Psoas muscle (tissue), 8 donors: ENCODE data around the gene FBXW7. TPM values are rescaled to one million over a fixed set of nuclear protein-coding genes. Genes with fewer than 3 reads are reported as not detected.

Source experiments
- ATAC-seq, 4 donors: fragments of 200-7000 bp; cut with Tn5 transposase; one replicate each; pipeline ENCODE4 v1.9.1; 2020; ENCODE audit warnings: moderate library complexity in 3 of 4, mild to moderate bottlenecking in 2 of 4
- DNase-seq, 2 donors: peaks; one replicate each; pipeline ENCODE4 v3.0.0-alpha.2; 2020
- H3K27ac ChIP-seq: fragments of 200-600 bp; one replicate; pipeline ENCODE4 v1.8.0; 2022
- H3K27me3 ChIP-seq, 3 donors: fragments of 200-600 bp in 1 of 3; one replicate each; pipeline versions ENCODE4 v1.6.1 to v1.8.0; 2013 to 2022; ENCODE audit warnings: low read length in 2 of 3, mild to moderate bottlenecking in 2 of 3, moderate library complexity in 1 of 3; ENCODE audit not compliant: insufficient read depth in 3 of 3
- H3K36me3 ChIP-seq, 2 donors: fragments of 200-600 bp in 1 of 2; one replicate each; pipeline versions ENCODE4 v1.6.1 to v1.8.0; 2013 to 2022; ENCODE audit warnings: low read depth in 1 of 2, mild to moderate bottlenecking in 1 of 2, moderate library complexity in 1 of 2; ENCODE audit not compliant: insufficient read depth in 1 of 2
- H3K4me1 ChIP-seq: fragments of 200-600 bp; one replicate; pipeline ENCODE4 v1.8.0; 2022
- H3K4me3 ChIP-seq: fragments of 200-600 bp; one replicate; pipeline ENCODE4 v1.8.0; 2022; ENCODE audit warnings: mild to moderate bottlenecking
- H3K9me3 ChIP-seq: fragments of 200-600 bp; one replicate; pipeline ENCODE4 v1.8.0; 2022
- WGBS, 3 donors: extraction: QIAGEN DNeasy Blood & Tissue Kit; methylation state at CpG; one replicate each; pipeline versions ENCODE4 v1.1.6 to v1.1.7; 2013; 5-methylcytosine and 5-hydroxymethylcytosine counted together
- intact Hi-C, 2 donors: fragments of 100-400 bp; cut with DNase I; formaldehyde crosslinking; loops; one replicate each; pipeline versions ENCODE4 v1.11.0 to v1.14.2; 2022
- polyA plus RNA-seq, 3 donors: library from polyadenylated mRNA; stranded (reverse); fragments of 200-250 nt; gene quantifications; one replicate each; pipeline ENCODE4 v1.2.3, GENCODE V29; 2013
- total RNA-seq, 4 donors: library from RNA; stranded (reverse); fragmentation: NEBNext Ultra II Directional in 2 of 4; extraction: Animal tissue kit (Norgen Biotek cat#: 25700) in 2 of 4; gene quantifications; one replicate each; pipeline versions ENCODE4 v1.2.1 to v1.2.4, GENCODE V29; 2021 to 2023
- TF ChIP-seq, protein P1 (sequence below): fragments of 200-600 bp; IDR thresholded peaks from one replicate; pipeline ENCODE4 v1.8.0; 2022; ENCODE audit warnings: antibody characterized with exemption
- donor health status: healthy with polysubstance abuse.
- donor health status: DM: no; HTN: no; CAD: no; lungs with moderate emphysema.
- donor health status: Bipolar disorder and iron deficiency.
- donor health status: healthy.
- donor health status: DM: yes; HTN: yes; CAD: no.
- donor health status: DM: no; HTN: no; CAD: no.
- donor health status: DM: no; HTN: no; CAD: no.
- donor health status: DM: yes; HTN: yes; CAD: no.

FBXW7 gene
- total and polyA plus RNA-seq, 7 donors, result 9.8 to 41.1 (median 28.7) TPM

DNA sequence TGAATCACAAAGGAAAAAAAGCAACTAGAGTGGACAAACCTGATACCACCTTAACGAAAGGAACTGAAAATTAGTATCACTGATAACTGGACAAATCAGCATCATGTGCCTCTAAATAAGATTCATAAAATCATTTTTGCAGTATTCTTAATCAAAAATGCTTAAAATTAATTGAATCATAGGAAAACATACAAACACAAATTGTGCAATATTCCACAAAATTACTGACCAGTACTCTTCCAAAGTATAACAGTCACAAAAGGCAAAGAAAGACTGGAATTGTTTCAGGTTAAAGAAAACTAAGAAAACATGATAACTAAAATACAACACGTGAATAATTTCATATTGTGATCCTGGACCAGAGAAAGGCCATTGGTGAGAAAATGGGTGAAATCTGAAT is 27.1 kb downstream of the FBXW7 start:
- no peaks in the 10 kb centered on the region for H3K27me3 ChIP-seq
- TF ChIP-seq, protein P1, sequence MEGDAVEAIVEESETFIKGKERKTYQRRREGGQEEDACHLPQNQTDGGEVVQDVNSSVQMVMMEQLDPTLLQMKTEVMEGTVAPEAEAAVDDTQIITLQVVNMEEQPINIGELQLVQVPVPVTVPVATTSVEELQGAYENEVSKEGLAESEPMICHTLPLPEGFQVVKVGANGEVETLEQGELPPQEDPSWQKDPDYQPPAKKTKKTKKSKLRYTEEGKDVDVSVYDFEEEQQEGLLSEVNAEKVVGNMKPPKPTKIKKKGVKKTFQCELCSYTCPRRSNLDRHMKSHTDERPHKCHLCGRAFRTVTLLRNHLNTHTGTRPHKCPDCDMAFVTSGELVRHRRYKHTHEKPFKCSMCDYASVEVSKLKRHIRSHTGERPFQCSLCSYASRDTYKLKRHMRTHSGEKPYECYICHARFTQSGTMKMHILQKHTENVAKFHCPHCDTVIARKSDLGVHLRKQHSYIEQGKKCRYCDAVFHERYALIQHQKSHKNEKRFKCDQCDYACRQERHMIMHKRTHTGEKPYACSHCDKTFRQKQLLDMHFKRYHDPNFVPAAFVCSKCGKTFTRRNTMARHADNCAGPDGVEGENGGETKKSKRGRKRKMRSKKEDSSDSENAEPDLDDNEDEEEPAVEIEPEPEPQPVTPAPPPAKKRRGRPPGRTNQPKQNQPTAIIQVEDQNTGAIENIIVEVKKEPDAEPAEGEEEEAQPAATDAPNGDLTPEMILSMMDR, result no peak
- WGBS, 3 donors, result 85 to 91% (median 89%) methylated on average over 2 of the region's 2 CpGs
- ATAC-seq (no peak), DNase-seq (no peak)
- H3K4me3 ChIP-seq, result no peak overlapping the region
- H3K4me1 ChIP-seq, result no peaks in the 10 kb centered on the region
- intact Hi-C loops, result no loop called here
- no peak overlapping the region for H3K27ac ChIP-seq
- no peaks in the 10 kb centered on the region for H3K36me3 ChIP-seq
- no peaks in the 10 kb centered on the region for H3K9me3 ChIP-seq

DNA sequence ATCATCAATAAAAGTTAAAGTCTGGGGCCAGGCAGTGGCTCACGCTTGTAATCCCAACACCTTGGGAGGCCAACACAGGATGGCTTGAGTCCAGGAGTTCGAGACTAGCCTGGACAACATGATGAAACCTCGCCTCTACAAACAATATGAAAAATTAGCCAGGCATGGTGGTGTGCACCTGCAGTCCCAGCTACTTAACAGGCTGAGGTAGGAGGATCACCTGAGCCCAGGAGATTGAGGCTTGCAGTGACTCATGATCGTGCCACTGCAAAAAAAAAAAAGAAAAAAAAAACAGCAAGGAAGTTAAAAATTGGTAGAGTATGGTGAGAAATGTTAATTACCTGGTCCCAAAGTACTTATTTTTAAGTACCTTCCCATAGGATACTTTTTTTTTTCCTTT is 27.5 kb downstream of the FBXW7 start:
- intact Hi-C loops, result no loop called here
- H3K4me1 ChIP-seq, result no peaks in the 10 kb centered on the region
- 83 to 88% (median 86%) methylated on average over 4 of the region's 4 CpGs for WGBS, 3 donors
- ATAC-seq (no peak), DNase-seq (no peak)
- no peak overlapping the region for H3K4me3 ChIP-seq
- no peaks in the 10 kb centered on the region for H3K36me3 ChIP-seq
- TF ChIP-seq, protein P1, result no peak
- no peaks in the 10 kb centered on the region for H3K9me3 ChIP-seq
- no peaks in the 10 kb centered on the region for H3K27me3 ChIP-seq
- H3K27ac ChIP-seq, result no peak overlapping the region

DNA sequence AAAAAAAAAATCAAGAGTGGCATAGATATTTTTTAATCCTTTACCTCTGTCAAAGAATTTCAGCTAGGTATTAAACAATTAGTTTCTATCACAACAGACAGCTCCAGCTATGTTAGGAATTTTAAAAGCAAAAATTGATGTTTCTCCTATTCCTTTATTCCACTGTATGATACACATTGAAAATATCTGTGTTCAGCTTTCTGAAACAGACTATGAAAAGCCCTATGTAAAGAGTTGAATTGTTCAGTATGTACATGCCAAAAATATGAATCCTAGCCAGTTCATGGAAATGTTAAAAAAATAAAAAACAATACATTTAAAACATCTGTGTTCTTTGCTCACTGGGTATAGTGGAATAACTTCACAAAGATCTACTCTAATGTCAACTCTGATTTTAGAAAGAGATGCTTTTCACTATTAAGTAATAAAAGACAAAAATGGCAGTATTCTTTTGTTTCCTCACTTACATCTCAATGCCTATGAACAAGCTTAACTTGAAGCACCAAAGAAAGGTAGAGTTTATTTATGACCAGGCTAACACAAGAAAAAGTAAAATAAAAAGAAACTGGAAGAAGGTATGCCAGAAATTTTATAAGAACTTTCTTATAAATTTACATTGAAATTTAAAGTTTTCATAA is 32.1 kb downstream of the FBXW7 start:
- intact Hi-C loops, result loop anchor here in 1 of 2 donors (5.0 kb wide), 1 partner anchor 134 kb away; no protein-coding TSS in a partner anchor
- ATAC-seq (no peak), DNase-seq (no peak)
- Histone ChIP-seq H3K27ac (no peak overlapping the region), H3K4me3 (no peak overlapping the region), H3K36me3 (no peaks in the 10 kb centered on the region), H3K9me3 (no peaks in the 10 kb centered on the region), H3K4me1 (no peaks in the 10 kb centered on the region), H3K27me3 (no peaks in the 10 kb centered on the region)
- TF ChIP-seq, protein P1, result no peak

DNA sequence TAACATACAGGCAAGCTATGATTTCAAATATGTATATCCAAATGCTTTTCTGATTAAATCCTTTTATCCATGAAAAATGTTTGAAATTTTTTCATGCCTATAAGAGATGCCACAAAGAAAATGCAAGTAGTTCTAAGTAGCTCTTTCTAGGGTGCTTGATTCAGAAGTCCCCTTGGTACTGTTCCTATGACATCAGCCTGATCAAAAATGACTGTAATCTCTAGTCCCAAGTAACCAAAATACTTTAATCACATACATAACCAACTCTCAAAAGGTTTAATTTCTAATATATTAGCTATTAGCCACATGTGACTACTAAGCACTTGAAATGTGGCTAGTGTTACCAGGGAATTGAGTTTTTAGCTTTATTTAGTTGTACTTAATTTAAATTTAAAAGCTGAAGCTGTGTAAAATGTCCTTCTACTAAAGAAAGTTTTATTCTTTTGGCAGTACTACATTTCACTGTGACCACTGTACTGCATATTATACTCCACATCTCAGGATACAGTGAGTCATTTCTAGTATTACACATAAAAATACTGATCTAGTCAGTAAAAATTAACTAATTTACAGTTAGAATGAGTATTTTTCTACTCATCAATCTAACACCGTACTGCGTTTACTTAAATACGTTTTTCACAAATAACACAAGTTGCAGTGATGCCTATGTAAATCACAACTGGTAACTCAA is 33.9 kb downstream of the FBXW7 start:
- Histone ChIP-seq H3K27ac (no peak overlapping the region), H3K27me3 (no peaks in the 10 kb centered on the region), H3K4me3 (no peak overlapping the region), H3K36me3 (no peaks in the 10 kb centered on the region), H3K9me3 (no peaks in the 10 kb centered on the region), H3K4me1 (no peaks in the 10 kb centered on the region)
- WGBS, 3 donors, result 95 to 98% (median 98%) methylated on average over 3 of the region's 3 CpGs
- TF ChIP-seq, protein P1, result no peak
- no peak for DNase-seq
- intact Hi-C loops, result loop anchor here (1.0 to 5.0 kb wide), 4 partner anchors 135 to 233 kb away; no protein-coding TSS in a partner anchor
- ATAC-seq, result no peak
